HG03039 (cell line): ENCODE data around the gene RFNG.

Experiments
- ATAC-seq: cut with Tn5 transposase; IDR thresholded peaks from one replicate; pipeline ENCODE4 v1.9.1; 2021; ENCODE audit warnings: mild to moderate bottlenecking, moderate library complexity; ENCODE audit not compliant: unreplicated experiment

The RFNG gene

GRCh38 chr17:82090549-82091263 is 39.1 kb upstream of the RFNG start:
- no peak for ATAC-seq

- ATAC-seq: no peak
Measured at GRCh38 chr17:82089723-82090548, 38.3 kb upstream of the RFNG start.

- no peak for ATAC-seq
Measured at GRCh38 chr17:82088838-82089722, 37.5 kb upstream of the RFNG start.

GRCh38 chr17:82087961-82088837 is 36.6 kb upstream of the RFNG start:
- no peak for ATAC-seq

- ATAC-seq: no peak
Measured at GRCh38 chr17:82086941-82087906, 35.6 kb upstream of the RFNG start.

GRCh38 chr17:82085931-82086764 is 34.5 kb upstream of the RFNG start:
- ATAC-seq: no peak

- no peak for ATAC-seq
Measured at GRCh38 chr17:82085031-82085861, 33.6 kb upstream of the RFNG start.

GRCh38 chr17:82084373-82085030 is 32.9 kb upstream of the RFNG start:
- no peak for ATAC-seq

GRCh38 chr17:82083533-82084359 is 32.1 kb upstream of the RFNG start:
- no peak for ATAC-seq

GRCh38 chr17:82083009-82083408 is 31.4 kb upstream of the RFNG start:
- ATAC-seq: no peak

GRCh38 chr17:82082456-82082855 is 30.8 kb upstream of the RFNG start:
- ATAC-seq: no peak

- ATAC-seq: no peak
Measured at GRCh38 chr17:82081966-82082365, 30.4 kb upstream of the RFNG start.

GRCh38 chr17:82081546-82081945 is 29.9 kb upstream of the RFNG start:
- ATAC-seq: no peak

GRCh38 chr17:82080789-82081464 is 29.3 kb upstream of the RFNG start:
- ATAC-seq: no peak

- ATAC-seq: no peak
Measured at GRCh38 chr17:82080048-82080788, 28.6 kb upstream of the RFNG start.
